HL-60 (cell line): ENCODE data around the gene ANKRD50.

ENCODE experiments used
- DNase-seq, 2 experiments: peaks; one replicate each; pipeline ENCODE4 v3.0.0-alpha.2; 2010 to 2020; ENCODE audit warnings: low read depth in 1 of 2, low spot score in 1 of 2
- H3K27ac ChIP-seq: fragments of 250-450 bp; sonication (Bioruptor Pico); replicated peaks from 2 replicates; pipeline ENCODE4 v1.5.1; 2020; ENCODE audit warnings: mild to moderate bottlenecking, moderate library complexity
- H3K27me3 ChIP-seq: fragments of 250-450 bp; sonication (Bioruptor Pico); 2 replicates; pipeline ENCODE4 v1.5.1; 2021; ENCODE audit warnings: mild to moderate bottlenecking, moderate library complexity; ENCODE audit not compliant: insufficient read depth, poor library complexity, severe bottlenecking
- H3K4me3 ChIP-seq: replicated peaks from 2 replicates; pipeline ENCODE4 v1.5.1; 2011; ENCODE audit warnings: mild to moderate bottlenecking, control low read depth, low read length; ENCODE audit not compliant: insufficient read depth
- GABPA ChIP-seq: IDR thresholded peaks from 2 replicates; pipeline ENCODE4 v1.6.1; 2012; ENCODE audit warnings: low read depth
- POLR2AphosphoS5 ChIP-seq: IDR thresholded peaks from 2 replicates; pipeline ENCODE4 v1.6.1; 2012; ENCODE audit warnings: low read depth
- SPI1 ChIP-seq: IDR thresholded peaks from 2 replicates; pipeline ENCODE4 v1.6.1; 2012; ENCODE audit warnings: low read depth, mild to moderate bottlenecking, borderline replicate concordance
- TF ChIP-seq, protein P1 (sequence below): IDR thresholded peaks from 2 replicates; pipeline ENCODE4 v1.6.1; 2012; ENCODE audit warnings: low read depth; ENCODE audit not compliant: insufficient replicate concordance
- TF ChIP-seq, protein P2 (sequence below): IDR thresholded peaks from one replicate; pipeline ENCODE4 v1.5.1; 2011; ENCODE audit warnings: low read length, control low read depth, inconsistent platforms; ENCODE audit not compliant: insufficient read depth

The ANKRD50 gene

DNA sequence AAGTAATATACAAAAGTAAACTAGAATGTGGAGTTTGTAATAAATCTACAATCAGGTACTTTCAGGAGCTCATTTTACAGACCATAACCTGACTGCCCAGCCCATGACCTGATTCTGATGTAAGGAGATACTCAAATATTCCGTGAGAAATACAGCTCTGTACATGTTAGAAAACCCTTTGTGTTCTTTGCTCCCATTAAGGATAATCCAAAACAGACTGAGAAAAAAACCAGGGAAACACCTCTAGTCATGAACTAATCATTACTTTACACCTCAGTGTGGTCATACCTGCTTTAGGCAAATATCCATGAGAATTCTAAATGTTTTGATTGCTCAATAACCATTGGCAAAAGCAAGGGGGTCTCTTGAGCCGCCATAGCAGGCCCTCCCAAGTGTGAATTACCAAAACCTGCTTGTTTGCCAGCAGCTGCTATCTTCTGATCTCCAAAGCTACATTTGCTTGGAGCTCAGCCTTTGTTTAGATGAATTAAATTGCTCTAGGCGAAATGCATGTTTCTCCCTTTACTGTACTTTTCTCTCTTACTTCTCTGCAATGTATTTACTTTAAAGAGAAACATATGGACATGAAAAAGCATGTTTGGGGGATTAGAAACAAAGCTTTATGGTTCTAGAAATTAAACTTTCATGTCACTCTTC, 79.1 kb downstream of the ANKRD50 start:
- TF ChIP-seq POLR2AphosphoS5 (no peak), SPI1 (no peak), GABPA (no peak)
- TF ChIP-seq, protein P1, sequence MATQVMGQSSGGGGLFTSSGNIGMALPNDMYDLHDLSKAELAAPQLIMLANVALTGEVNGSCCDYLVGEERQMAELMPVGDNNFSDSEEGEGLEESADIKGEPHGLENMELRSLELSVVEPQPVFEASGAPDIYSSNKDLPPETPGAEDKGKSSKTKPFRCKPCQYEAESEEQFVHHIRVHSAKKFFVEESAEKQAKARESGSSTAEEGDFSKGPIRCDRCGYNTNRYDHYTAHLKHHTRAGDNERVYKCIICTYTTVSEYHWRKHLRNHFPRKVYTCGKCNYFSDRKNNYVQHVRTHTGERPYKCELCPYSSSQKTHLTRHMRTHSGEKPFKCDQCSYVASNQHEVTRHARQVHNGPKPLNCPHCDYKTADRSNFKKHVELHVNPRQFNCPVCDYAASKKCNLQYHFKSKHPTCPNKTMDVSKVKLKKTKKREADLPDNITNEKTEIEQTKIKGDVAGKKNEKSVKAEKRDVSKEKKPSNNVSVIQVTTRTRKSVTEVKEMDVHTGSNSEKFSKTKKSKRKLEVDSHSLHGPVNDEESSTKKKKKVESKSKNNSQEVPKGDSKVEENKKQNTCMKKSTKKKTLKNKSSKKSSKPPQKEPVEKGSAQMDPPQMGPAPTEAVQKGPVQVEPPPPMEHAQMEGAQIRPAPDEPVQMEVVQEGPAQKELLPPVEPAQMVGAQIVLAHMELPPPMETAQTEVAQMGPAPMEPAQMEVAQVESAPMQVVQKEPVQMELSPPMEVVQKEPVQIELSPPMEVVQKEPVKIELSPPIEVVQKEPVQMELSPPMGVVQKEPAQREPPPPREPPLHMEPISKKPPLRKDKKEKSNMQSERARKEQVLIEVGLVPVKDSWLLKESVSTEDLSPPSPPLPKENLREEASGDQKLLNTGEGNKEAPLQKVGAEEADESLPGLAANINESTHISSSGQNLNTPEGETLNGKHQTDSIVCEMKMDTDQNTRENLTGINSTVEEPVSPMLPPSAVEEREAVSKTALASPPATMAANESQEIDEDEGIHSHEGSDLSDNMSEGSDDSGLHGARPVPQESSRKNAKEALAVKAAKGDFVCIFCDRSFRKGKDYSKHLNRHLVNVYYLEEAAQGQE: no peak
- TF ChIP-seq, protein P2, sequence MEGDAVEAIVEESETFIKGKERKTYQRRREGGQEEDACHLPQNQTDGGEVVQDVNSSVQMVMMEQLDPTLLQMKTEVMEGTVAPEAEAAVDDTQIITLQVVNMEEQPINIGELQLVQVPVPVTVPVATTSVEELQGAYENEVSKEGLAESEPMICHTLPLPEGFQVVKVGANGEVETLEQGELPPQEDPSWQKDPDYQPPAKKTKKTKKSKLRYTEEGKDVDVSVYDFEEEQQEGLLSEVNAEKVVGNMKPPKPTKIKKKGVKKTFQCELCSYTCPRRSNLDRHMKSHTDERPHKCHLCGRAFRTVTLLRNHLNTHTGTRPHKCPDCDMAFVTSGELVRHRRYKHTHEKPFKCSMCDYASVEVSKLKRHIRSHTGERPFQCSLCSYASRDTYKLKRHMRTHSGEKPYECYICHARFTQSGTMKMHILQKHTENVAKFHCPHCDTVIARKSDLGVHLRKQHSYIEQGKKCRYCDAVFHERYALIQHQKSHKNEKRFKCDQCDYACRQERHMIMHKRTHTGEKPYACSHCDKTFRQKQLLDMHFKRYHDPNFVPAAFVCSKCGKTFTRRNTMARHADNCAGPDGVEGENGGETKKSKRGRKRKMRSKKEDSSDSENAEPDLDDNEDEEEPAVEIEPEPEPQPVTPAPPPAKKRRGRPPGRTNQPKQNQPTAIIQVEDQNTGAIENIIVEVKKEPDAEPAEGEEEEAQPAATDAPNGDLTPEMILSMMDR: no peak
- Histone ChIP-seq H3K4me3 (no peak overlapping the region), H3K27me3 (no peaks in the 10 kb centered on the region), H3K27ac (no peak overlapping the region)
- no peak for DNase-seq

DNA sequence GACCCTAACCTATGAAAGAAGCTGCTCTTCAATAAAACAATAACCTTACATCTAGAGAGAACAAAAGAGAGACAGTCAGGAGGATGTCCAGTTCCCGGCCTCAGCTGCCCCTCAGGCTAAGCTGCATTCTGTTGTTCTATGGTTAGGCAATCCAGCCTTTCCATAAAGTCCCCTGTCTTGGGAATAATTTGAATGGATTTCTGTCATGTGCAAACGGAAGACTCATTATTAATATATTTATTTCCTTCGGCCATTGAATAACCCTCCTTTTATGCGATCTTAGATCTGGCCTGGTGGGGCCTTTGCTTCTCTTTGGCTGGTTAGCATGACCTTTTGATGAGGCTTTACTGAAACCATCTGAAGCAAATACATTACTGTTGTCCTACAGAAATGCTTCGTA, 80.1 kb downstream of the ANKRD50 start:
- Histone ChIP-seq H3K27me3 (no peaks in the 10 kb centered on the region), H3K27ac (no peak overlapping the region), H3K4me3 (no peak overlapping the region)
- no peak for DNase-seq
- TF ChIP-seq SPI1: no peak
- TF ChIP-seq, protein P2: no peak

DNA sequence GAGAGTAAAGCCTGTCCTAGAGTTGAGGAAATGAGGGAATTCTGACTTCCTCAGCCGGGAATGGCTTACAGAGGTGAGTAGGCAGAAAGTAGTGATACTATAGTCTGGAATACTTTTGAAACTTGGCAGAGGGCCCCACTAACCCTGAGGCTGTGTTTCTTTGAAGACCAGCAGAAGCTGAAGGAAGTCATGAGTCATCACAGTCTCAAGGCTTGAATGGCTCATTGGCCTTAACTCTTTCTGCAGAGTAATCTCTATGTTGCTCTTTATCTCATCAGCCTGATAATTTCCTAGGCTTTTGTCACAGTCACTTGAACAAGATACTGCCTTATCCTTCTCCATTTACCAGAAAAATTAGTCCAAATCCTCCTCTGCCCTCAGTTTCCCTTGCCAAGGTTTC, 80.8 kb downstream of the ANKRD50 start:
- Histone ChIP-seq H3K27ac (no peak overlapping the region), H3K27me3 (no peaks in the 10 kb centered on the region), H3K4me3 (no peak overlapping the region)
- TF ChIP-seq GABPA (no peak), POLR2AphosphoS5 (no peak), SPI1 (no peak)
- TF ChIP-seq, protein P2: no peak
- TF ChIP-seq, protein P1: no peak
- no peak for DNase-seq

DNA sequence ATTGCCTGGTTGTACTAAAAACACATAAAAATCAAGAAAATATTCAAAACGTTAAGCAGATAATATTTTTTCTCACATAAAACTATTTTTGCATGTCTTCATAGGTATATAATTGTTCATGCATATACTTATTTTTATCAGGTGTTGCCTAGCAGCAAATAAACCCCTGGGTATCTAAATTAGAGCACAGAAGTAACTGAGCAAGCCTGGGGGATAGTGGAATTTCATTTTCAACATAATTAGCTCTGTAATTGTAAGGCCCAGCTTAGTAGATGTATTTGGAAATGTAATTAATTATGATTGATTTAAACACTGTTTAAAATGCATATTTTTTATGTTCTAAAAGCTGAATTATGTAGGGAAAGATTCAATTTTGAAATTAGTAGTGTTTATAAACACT, 82.9 kb downstream of the ANKRD50 start:
- no peak for DNase-seq
- no peak overlapping the region for H3K4me3 ChIP-seq
- no peak overlapping the region for H3K27ac ChIP-seq
- H3K27me3 ChIP-seq: no peaks in the 10 kb centered on the region
- TF ChIP-seq SPI1 (no peak), POLR2AphosphoS5 (no peak), GABPA (no peak)
- TF ChIP-seq, protein P1: no peak
- TF ChIP-seq, protein P2: no peak
